Measurements from ENCODE around the gene TFF1.

GRCh38 chr21:42373196-42373907, 7.0 kb upstream of the TFF1 start:
- TF ChIP-seq CTCF (IDR thresholded peaks at IDR 0.05): no peak
- no peak for TF ChIP-seq POLR2A (IDR thresholded peaks at IDR 0.05)
- TF ChIP-seq POLR2AphosphoS5 (IDR thresholded peaks at IDR 0.05): no peak

Measured in transverse colon (tissue), 4 donors.